Fibroblast of lung (primary cell): ENCODE measurements around the gene SLC25A12. TPM values are rescaled to one million over a fixed set of nuclear protein-coding genes. Genes with fewer than 3 reads are reported as not detected.
"Not testable (repeated sequence)": the region's sequence is repeated elsewhere in the genome, so short reads cannot be mapped to it uniquely, and the experiment has no call there.

Experiments
- DNase-seq, 2 donors: peaks; one replicate each; pipeline versions ENCODE4 v3.0.0 to v3.0.0-alpha.2; 2010; ENCODE audit warnings: low read depth in 2 of 2
- H2AFZ ChIP-seq: 2 replicates; pipeline ENCODE4 v1.5.1; 2012; ENCODE audit warnings: low read length, control low read depth, inconsistent platforms
- H3K27ac ChIP-seq: 2 replicates; pipeline ENCODE4 v1.5.1; 2011; ENCODE audit warnings: low read length, control low read depth; ENCODE audit not compliant: insufficient read depth
- H3K27me3 ChIP-seq: 2 replicates; pipeline ENCODE4 v1.5.1; 2011; ENCODE audit warnings: mild to moderate bottlenecking, low read length; ENCODE audit not compliant: control insufficient read depth, insufficient read depth
- H3K36me3 ChIP-seq: 2 replicates; pipeline ENCODE4 v1.5.1; 2011; ENCODE audit warnings: low read length; ENCODE audit not compliant: control insufficient read depth, insufficient read depth
- H3K4me1 ChIP-seq: 2 replicates; pipeline ENCODE4 v1.5.1; 2011; ENCODE audit warnings: low read length; ENCODE audit not compliant: control insufficient read depth, insufficient read depth; ENCODE audit errors: extremely low read depth
- H3K4me2 ChIP-seq: 2 replicates; pipeline ENCODE4 v1.5.1; 2011; ENCODE audit warnings: low read length, control low read depth; ENCODE audit not compliant: insufficient read depth; ENCODE audit errors: extremely low read depth
- H3K4me3 ChIP-seq, 4 experiments: fragments of 200-600 bp in 1 of 4; sonication (generic) in 1 of 4; replicated peaks in 1 of 4; 2 replicates each; pipeline ENCODE4 v1.5.1; 2011 to 2016; ENCODE audit warnings: low read length in 4 of 4, low read depth in 3 of 4, mild to moderate bottlenecking in 3 of 4, control low read depth in 2 of 4, inconsistent platforms in 1 of 4, mixed read lengths in 1 of 4; ENCODE audit not compliant: insufficient read depth in 1 of 4; ENCODE audit errors: control extremely low read depth in 1 of 4
- H3K79me2 ChIP-seq: 2 replicates; pipeline ENCODE4 v1.5.1; 2012; ENCODE audit warnings: mild to moderate bottlenecking, low read length, inconsistent platforms; ENCODE audit not compliant: control insufficient read depth, insufficient read depth
- H3K9ac ChIP-seq: 2 replicates; pipeline ENCODE4 v1.5.1; 2011; ENCODE audit warnings: mild to moderate bottlenecking, low read length, control low read depth; ENCODE audit not compliant: insufficient read depth
- H3K9me3 ChIP-seq: 2 replicates; pipeline ENCODE4 v1.5.1; 2012; ENCODE audit warnings: low read depth, low read length; ENCODE audit not compliant: control insufficient read depth, insufficient read depth
- H4K20me1 ChIP-seq: 2 replicates; pipeline ENCODE4 v1.5.1; 2011; ENCODE audit warnings: low read length; ENCODE audit not compliant: control insufficient read depth, insufficient read depth; ENCODE audit errors: extremely low read depth
- CTCF ChIP-seq, 2 donors: IDR thresholded peaks in 1 of 2; conservative IDR thresholded peaks in 1 of 2; 1 replicate in 1 of 2; 2 replicates in 1 of 2; pipeline ENCODE4 v1.5.1; 2011 to 2012; ENCODE audit warnings: low read length in 2 of 2, control low read depth in 1 of 2, inconsistent platforms in 1 of 2, low read depth in 1 of 2, mild to moderate bottlenecking in 1 of 2
- EZH2 ChIP-seq: IDR thresholded peaks from 2 replicates; pipeline ENCODE4 v1.5.1; 2012; ENCODE audit warnings: low read length, control low read depth, mild to moderate bottlenecking; ENCODE audit errors: missing control alignments
- polyA plus RNA-seq, 2 donors: library from polyadenylated mRNA; depleted of rRNA in 1 of 2; stranded (reverse) in 1 of 2; unstranded in 1 of 2; fragments of >200 nt; gene quantifications; 2 replicates each; pipeline ENCODE4 v1.2.1, GENCODE V29; 2011 to 2012; ENCODE audit warnings: missing spikeins in 1 of 2
- total RNA-seq: library from RNA; depleted of rRNA; stranded (reverse); fragments of >200 nt; gene quantifications from 2 replicates; pipeline ENCODE4 v1.2.1, GENCODE V29; 2014

SLC25A12 gene
- total and polyA plus RNA-seq, 2 donors (not counting 1 experiment from before 2014, with no cell fraction given), result 21.5 to 25.9 TPM

DNA sequence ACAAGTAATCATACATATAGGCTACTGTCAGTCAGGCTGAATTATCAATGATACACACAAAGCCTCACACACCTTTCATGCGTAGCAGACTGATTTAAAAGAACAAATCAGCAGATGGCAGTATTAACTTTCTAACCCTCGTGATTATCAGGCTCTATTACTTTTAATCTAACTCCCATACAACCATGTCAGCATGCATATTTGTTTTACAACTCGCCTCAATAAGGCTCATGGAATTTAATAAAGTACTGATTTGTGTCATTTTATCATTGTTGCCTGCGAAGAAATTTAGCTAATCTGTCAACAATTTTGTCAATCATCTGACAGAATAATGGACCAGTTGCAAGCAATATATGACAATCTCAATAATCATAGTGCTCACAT, 82.8 kb downstream of the SLC25A12 start:
- H3K9ac ChIP-seq, result no peak overlapping the region
- H3K4me2 ChIP-seq, result no peak overlapping the region
- no peaks in the 10 kb centered on the region for H3K36me3 ChIP-seq
- no peaks in the 10 kb centered on the region for H3K9me3 ChIP-seq
- no peaks in the 10 kb centered on the region for H4K20me1 ChIP-seq
- no peaks in the 10 kb centered on the region for H3K27me3 ChIP-seq
- H3K4me3 ChIP-seq, result no peak overlapping the region
- no peak overlapping the region for H3K27ac ChIP-seq
- TF ChIP-seq EZH2 (no peak), CTCF (conservative IDR thresholded peaks at IDR 0.05 in 1 of 2, IDR thresholded peaks at IDR 0.05 in 1 of 2; ENCODE audit: low read depth in 1 of 2, low read length in 2 of 2) (peak; percentile 16 to 43)
- peak; percentile 19 to 62 for DNase-seq
- no peaks in the 10 kb centered on the region for H3K79me2 ChIP-seq
- H3K4me1 ChIP-seq, result peaks cover 2% of the 10 kb centered on the region
- no peak overlapping the region for H2AFZ ChIP-seq

DNA sequence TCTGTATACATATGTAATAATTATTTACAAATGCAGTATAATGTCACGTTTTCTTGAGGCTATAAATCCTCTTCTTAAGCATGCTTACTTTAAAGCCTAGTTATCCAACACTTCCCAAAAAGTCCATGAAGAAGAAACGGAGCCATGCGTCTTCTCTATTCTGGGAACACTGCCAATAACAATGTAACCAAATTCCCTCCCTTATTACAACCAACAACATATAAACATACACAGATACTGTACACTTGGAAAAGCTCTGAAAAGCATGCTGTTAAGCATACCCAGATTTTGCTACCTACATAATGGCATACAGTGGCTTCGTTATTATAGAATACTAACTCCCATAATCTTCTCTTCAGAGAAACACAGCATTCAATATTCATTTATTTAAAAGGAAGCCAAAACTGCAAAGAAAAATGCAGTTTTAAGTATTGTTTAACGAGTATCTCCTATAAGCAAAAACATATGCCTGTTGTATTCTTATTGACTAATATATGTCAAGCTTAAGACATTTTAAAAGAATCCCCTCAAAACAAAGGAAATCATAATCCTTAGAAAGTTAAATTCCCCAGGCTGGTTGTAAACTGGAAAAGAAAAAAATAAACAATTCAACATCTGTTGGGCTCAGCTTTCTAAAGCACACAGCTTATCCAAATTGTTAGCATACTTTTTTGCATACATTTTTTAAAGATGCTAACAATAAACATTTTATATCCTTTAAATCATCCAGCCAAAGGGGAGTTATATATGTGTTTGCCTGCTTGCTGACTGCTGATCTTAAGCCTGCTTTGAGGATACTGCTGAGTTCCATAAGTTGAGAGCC, 83.4 kb downstream of the SLC25A12 start:
- Histone ChIP-seq H3K4me2 (peak overlapping the region; percentile 6), H3K4me3 (no peak overlapping the region), H3K9me3 (no peaks in the 10 kb centered on the region), H4K20me1 (no peaks in the 10 kb centered on the region), H3K4me1 (peaks cover 2% of the 10 kb centered on the region), H3K36me3 (no peaks in the 10 kb centered on the region), H3K27me3 (no peaks in the 10 kb centered on the region), H3K27ac (no peak overlapping the region), H2AFZ (no peak overlapping the region), H3K79me2 (no peaks in the 10 kb centered on the region), H3K9ac (no peak overlapping the region)
- no peak for TF ChIP-seq EZH2
- no peak for TF ChIP-seq CTCF (conservative IDR thresholded peaks at IDR 0.05 in 1 of 2, IDR thresholded peaks at IDR 0.05 in 1 of 2; ENCODE audit: low read depth in 1 of 2, low read length in 2 of 2)
- DNase-seq, result peak; percentile 5 to 87

GRCh38 chr2:171808885-171809284, 85.2 kb downstream of the SLC25A12 start:
- not testable (repeated sequence) for H3K27me3 ChIP-seq, H3K36me3 ChIP-seq, H3K4me3 ChIP-seq, DNase-seq, H3K4me1 ChIP-seq, H4K20me1 ChIP-seq, H3K27ac ChIP-seq, H3K9me3 ChIP-seq, H2AFZ ChIP-seq, H3K9ac ChIP-seq, H3K4me2 ChIP-seq, H3K79me2 ChIP-seq
